T-helper 1 cell treated with Interleukin-12 subunit alpha and Interleukin-12 subunit beta and Interleukin-4 antibody, amounts not matched to agents 30 μg/mL and 1 μg/mL, for 36 hours (primary cell): ENCODE measurements around the gene OCIAD1.

Experiments used
- H3K27ac Mint-ChIP-seq: one replicate; pipeline ENCODE4 v1.8.0; 2021; ENCODE audit warnings: mild to moderate bottlenecking, mixed read lengths
- H3K27me3 Mint-ChIP-seq: one replicate; pipeline ENCODE4 v1.8.0; 2021; ENCODE audit warnings: low read depth, mixed read lengths
- H3K36me3 Mint-ChIP-seq: one replicate; pipeline ENCODE4 v1.8.0; 2021; ENCODE audit warnings: low read depth, mixed read lengths
- H3K4me1 Mint-ChIP-seq: one replicate; pipeline ENCODE4 v1.8.0; 2021; ENCODE audit warnings: low read depth, mixed read lengths
- H3K4me3 Mint-ChIP-seq: one replicate; pipeline ENCODE4 v1.8.0; 2021; ENCODE audit warnings: mild to moderate bottlenecking, moderate library complexity, mixed read lengths
- H3K9me3 Mint-ChIP-seq: one replicate; pipeline ENCODE4 v1.8.0; 2021; ENCODE audit warnings: mixed read lengths

OCIAD1 gene

GRCh38 chr4:48909697-48910096 lies 78.8 kb downstream of the OCIAD1 start:
- Mint-ChIP-seq H3K36me3 (peaks cover 12% of the 10 kb centered on the region), H3K27ac (peak overlapping the region; percentile 45), H3K9me3 (no peaks in the 10 kb centered on the region), H3K4me3 (no peak overlapping the region), H3K4me1 (peaks cover 26% of the 10 kb centered on the region), H3K27me3 (no peaks in the 10 kb centered on the region)

DNA sequence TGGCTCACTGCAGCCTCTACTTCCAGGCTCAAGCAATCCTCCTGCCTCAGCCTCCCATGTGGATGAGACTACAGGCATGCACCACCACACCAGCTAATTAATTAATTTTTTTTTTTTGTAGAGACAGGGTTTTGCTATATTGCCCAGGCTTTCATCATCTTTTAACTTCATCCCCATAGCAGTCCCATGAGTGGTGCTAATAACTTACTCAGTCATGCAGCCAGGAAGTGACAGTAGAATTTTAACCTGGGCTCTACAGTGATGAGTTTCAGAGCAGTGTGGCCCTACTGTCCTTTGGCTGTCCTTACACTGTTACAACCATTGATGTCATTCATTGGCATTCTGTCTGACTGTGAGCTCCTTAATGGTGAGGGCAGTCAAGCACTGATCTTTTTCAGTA lies 79.6 kb downstream of the OCIAD1 start:
- no peaks in the 10 kb centered on the region for H3K27me3 Mint-ChIP-seq
- H3K9me3 Mint-ChIP-seq, result no peaks in the 10 kb centered on the region
- no peak overlapping the region for H3K4me3 Mint-ChIP-seq
- H3K4me1 Mint-ChIP-seq, result peaks cover 19% of the 10 kb centered on the region
- no peak overlapping the region for H3K27ac Mint-ChIP-seq
- H3K36me3 Mint-ChIP-seq, result peaks cover 6% of the 10 kb centered on the region
